ENCODE data around the gene TSPAN2.
"Not testable (repeated sequence)": the region's sequence is repeated elsewhere in the genome, so short reads cannot be mapped to it uniquely, and the experiment has no call there.

The TSPAN2 gene

DNA sequence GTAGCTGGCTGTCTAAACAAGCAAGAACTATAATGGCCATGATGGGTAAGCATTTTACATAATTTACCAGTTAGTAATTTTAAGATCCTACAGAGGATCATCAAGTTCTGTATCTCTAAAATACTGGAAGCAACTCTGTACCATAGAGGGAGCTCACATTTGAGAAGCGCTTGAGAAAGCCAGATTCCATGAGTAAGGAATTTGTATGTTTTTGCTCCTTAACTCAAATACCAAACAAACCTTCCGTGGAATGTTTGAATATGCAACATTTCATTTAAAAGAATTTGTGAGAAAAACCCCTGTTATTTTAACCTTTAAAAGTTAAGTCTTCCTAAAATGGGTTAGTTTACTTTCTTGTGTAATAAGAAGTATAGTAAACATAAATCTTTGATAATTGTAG lies 57.7 kb downstream of the TSPAN2 start:
- no peak for DNase-seq

DNA sequence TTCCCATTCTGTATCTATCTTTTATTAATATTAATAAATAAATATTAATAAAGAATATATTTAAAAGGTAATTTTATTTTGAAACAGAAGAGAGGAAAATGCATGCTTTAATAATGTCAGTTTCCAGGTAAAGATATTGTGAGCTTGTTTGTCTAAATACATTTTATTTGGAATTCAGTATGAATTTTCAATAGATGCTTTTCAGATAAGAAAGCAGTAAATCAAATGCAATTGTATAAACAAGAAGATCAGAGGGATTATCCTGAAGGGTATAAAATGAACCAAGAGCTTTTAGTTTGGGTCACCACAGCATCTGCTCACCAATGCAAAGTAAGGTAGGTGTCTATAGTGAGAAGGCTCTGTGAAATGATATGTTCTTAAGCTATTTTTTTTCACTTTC lies 59.8 kb downstream of the TSPAN2 start, which contains the start of gene TSHB:
TSS of gene TSHB (plus strand) at position 301 of the 400 bp plus-strand sequence. CDS start 3,537 bp downstream, outside the sequence.
- no peak for DNase-seq

DNA sequence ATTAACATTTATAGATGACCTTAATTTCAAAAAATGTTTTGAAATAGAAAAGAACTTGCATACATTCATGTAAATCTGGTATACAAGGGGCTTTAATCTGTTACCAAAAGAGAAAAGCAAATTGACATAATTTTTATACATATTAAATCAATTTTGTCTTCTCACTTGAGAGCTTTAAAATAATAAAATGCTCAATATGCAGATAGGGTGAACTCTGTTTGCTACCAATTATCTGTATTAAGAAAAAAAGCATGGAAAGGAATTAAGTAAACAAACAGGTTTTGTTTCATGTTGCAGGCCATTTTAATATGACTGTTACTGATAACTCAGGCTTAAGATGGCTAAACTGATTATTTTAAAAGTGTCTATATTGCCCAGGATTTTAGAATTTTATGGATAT lies 65.7 kb downstream of the TSPAN2 start:
- no peak for DNase-seq

DNA sequence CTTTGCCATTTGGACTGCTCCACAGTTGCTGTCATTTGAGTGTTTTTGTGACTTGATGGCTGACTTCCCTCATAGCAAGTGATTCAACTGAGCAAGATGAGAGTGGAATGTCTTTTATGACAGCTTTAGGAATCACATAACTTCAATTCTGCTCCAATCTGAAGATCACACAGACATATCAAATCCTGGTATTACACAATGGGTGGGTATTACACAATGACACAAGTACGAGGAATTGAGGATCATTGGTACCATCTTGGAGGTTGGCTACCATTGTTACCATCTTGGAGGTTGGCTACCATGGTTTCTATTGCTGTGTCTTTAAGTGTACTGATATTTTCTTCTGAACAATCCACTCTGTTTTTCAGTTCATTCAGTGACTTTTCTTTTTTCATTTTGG lies 68.2 kb downstream of the TSPAN2 start:
- DNase-seq = no peak

- not testable (repeated sequence) for DNase-seq
Measured at GRCh38 chr1:115019549-115019948, 69.8 kb downstream of the TSPAN2 start.

GRCh38 chr1:115013792-115014191 lies 75.5 kb downstream of the TSPAN2 start:
- no peak for DNase-seq

- no peak for DNase-seq
Measured at GRCh38 chr1:115012434-115012833, 76.9 kb downstream of the TSPAN2 start.

- no peak for DNase-seq
Measured at GRCh38 chr1:115012006-115012405, 77.3 kb downstream of the TSPAN2 start.

DNA sequence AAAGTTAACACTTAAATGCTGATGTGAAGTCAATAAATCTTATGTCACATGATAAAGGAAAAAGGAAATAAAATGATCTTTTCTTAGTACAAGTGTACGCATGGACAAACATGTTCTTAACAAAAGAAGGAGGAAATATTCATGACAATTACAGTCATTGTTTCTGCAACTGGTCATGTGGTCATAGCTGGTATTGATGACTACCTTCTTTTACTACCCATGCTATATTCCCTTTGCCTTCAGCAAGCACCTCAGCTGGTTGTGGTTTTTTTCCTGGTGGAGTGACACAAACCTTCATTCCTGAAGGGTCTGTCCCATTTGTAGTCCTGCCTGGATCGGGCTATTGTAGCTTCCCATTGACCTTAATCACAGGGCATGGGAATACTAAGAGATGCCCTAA lies 83.1 kb downstream of the TSPAN2 start:
- DNase-seq = no peak

Data from NCI-H2081 treated with DMSO at 0.1 percent for 48 hours (cell line).